Natural killer cell (primary cell): ENCODE measurements around the gene TACR2. TPM values are rescaled to one million over a fixed set of nuclear protein-coding genes. Genes with fewer than 3 reads are reported as not detected.

Experiments used
- ATAC-seq, 3 donors: fragments of 150-1000 bp in 2 of 3; fragments of 200-7000 bp in 1 of 3; cut with Tn5 transposase; 1 replicate in 1 of 3; 2 replicates in 2 of 3; pipeline ENCODE4 v1.10.0; 2021; ENCODE audit warnings: mild to moderate bottlenecking in 2 of 3, moderate library complexity in 2 of 3
- DNase-seq, 2 donors: peaks; one replicate each; pipeline versions ENCODE4 v3.0.0 to v3.0.0-alpha.2; 2013 to 2021; ENCODE audit warnings: mixed read lengths in 1 of 2
- H3K27ac ChIP-seq: one replicate; pipeline ENCODE4 v1.5.1; 2013; ENCODE audit warnings: mild to moderate bottlenecking, low read length
- H3K27me3 ChIP-seq: one replicate; pipeline ENCODE4 v1.6.1; 2013; ENCODE audit warnings: low read length; ENCODE audit not compliant: control insufficient read depth, insufficient read depth
- H3K36me3 ChIP-seq: one replicate; pipeline ENCODE4 v1.6.1; 2013; ENCODE audit warnings: low read length; ENCODE audit not compliant: control insufficient read depth, insufficient read depth
- H3K4me1 ChIP-seq: one replicate; pipeline ENCODE4 v1.6.1; 2013; ENCODE audit warnings: low read length; ENCODE audit not compliant: control insufficient read depth, insufficient read depth
- H3K4me3 ChIP-seq: one replicate; pipeline ENCODE4 v1.5.1; 2013; ENCODE audit warnings: low read length
- H3K9me3 ChIP-seq: one replicate; pipeline ENCODE4 v1.6.1; 2013; ENCODE audit warnings: low read length; ENCODE audit not compliant: control insufficient read depth, insufficient read depth
- H3K27ac Mint-ChIP-seq, 2 donors: one replicate each; pipeline ENCODE4 v1.8.0; 2022; ENCODE audit warnings: mild to moderate bottlenecking in 2 of 2, mixed read lengths in 2 of 2, moderate library complexity in 1 of 2
- H3K27me3 Mint-ChIP-seq, 2 donors: one replicate each; pipeline ENCODE4 v1.8.0; 2022; ENCODE audit warnings: low read depth in 2 of 2, mixed read lengths in 2 of 2
- H3K36me3 Mint-ChIP-seq: one replicate; pipeline ENCODE4 v1.8.0; 2022; ENCODE audit warnings: mixed read lengths
- H3K4me1 Mint-ChIP-seq, 2 donors: one replicate each; pipeline ENCODE4 v1.8.0; 2022; ENCODE audit warnings: mixed read lengths in 2 of 2
- H3K4me3 Mint-ChIP-seq: one replicate; pipeline ENCODE4 v1.8.0; 2022; ENCODE audit warnings: mild to moderate bottlenecking, moderate library complexity, mixed read lengths
- H3K9me3 Mint-ChIP-seq, 2 donors: one replicate each; pipeline ENCODE4 v1.8.0; 2022; ENCODE audit warnings: mixed read lengths in 2 of 2
- CTCF ChIP-seq: fragments of 200-600 bp; IDR thresholded peaks from one replicate; pipeline ENCODE4 v1.8.0; 2022; ENCODE audit warnings: antibody characterized with exemption
- WGBS: methylation state at CpG from one replicate; pipeline ENCODE4 v1.1.7; 2013; ENCODE audit warnings: missing lambda C conversion rate; ENCODE audit not compliant: insufficient coverage; 5-methylcytosine and 5-hydroxymethylcytosine counted together
- intact Hi-C: fragments of 100-400 bp; cut with micrococcal nuclease; formaldehyde crosslinking; loops from one replicate; pipeline ENCODE4 v1.14.2; 2022
- total RNA-seq, 4 donors: library from RNA; stranded (reverse); fragments of 120-200 nt in 1 of 4; gene quantifications; one replicate each; pipeline versions ENCODE4 v1.2.3 to v1.2.4, GENCODE V29; 2013 to 2022

Gene TACR2
- total RNA-seq, 3 donors from 2014 or later (not counting 1 experiment from before 2014, with no cell fraction given): not detected

GRCh38 chr10:69374242-69374641, 42.5 kb downstream of the TACR2 start:
- intact Hi-C loops: no loop called here
- H3K27me3 Mint-ChIP-seq: no peaks in the 10 kb centered on the region
- no peak for TF ChIP-seq CTCF
- Histone ChIP-seq H3K4me3 (no peak overlapping the region), H3K9me3 (no peaks in the 10 kb centered on the region), H3K27me3 (no peaks in the 10 kb centered on the region), H3K36me3 (peaks cover 56% of the 10 kb centered on the region), H3K4me1 (no peaks in the 10 kb centered on the region), H3K27ac (no peak overlapping the region)
- H3K4me3 Mint-ChIP-seq: no peak overlapping the region
- ATAC-seq (no peak), DNase-seq (no peak)
- WGBS: 88% methylated on average over 13 of the region's 13 CpGs
- H3K27ac Mint-ChIP-seq: peak overlapping the region in 1 of 2 donors; percentile 60
- H3K9me3 Mint-ChIP-seq: no peaks in the 10 kb centered on the region
- peaks cover 21% of the 10 kb centered on the region for H3K36me3 Mint-ChIP-seq
- H3K4me1 Mint-ChIP-seq: peaks cover 11 to 20% of the 10 kb centered on the region in 2 donors

GRCh38 chr10:69372126-69372980, 44.4 kb downstream of the TACR2 start:
- Histone ChIP-seq H3K4me1 (no peaks in the 10 kb centered on the region), H3K4me3 (no peak overlapping the region), H3K36me3 (peaks cover 55% of the 10 kb centered on the region), H3K9me3 (no peaks in the 10 kb centered on the region), H3K27me3 (no peaks in the 10 kb centered on the region), H3K27ac (no peak overlapping the region)
- Mint-ChIP-seq H3K27ac (no peak overlapping the region), H3K27me3 (no peaks in the 10 kb centered on the region), H3K4me3 (no peak overlapping the region), H3K9me3 (no peaks in the 10 kb centered on the region), H3K36me3 (peaks cover 16% of the 10 kb centered on the region), H3K4me1 (peaks cover 11 to 23% of the 10 kb centered on the region in 2 donors)
- DNase-seq: no peak
- intact Hi-C loops: no loop called here
- 96% methylated on average over 9 of the region's 9 CpGs for WGBS
- no peak for TF ChIP-seq CTCF
- no peak for ATAC-seq

GRCh38 chr10:69367469-69367868, 49.2 kb downstream of the TACR2 start:
- no peak for TF ChIP-seq CTCF
- no peak for DNase-seq
- no peak overlapping the region for H3K27ac ChIP-seq
- 94% methylated on average over 4 of the region's 4 CpGs for WGBS
- no peaks in the 10 kb centered on the region for H3K9me3 ChIP-seq
- Mint-ChIP-seq H3K36me3 (peaks cover 8% of the 10 kb centered on the region), H3K27ac (no peak overlapping the region), H3K9me3 (no peaks in the 10 kb centered on the region), H3K4me1 (peaks cover 0 to 16% of the 10 kb centered on the region in 2 donors), H3K4me3 (no peak overlapping the region), H3K27me3 (no peaks in the 10 kb centered on the region)
- no peaks in the 10 kb centered on the region for H3K4me1 ChIP-seq
- no peaks in the 10 kb centered on the region for H3K27me3 ChIP-seq
- no peak overlapping the region for H3K4me3 ChIP-seq
- H3K36me3 ChIP-seq: peaks cover 60% of the 10 kb centered on the region
- intact Hi-C loops: no loop called here
- no peak for ATAC-seq

- ATAC-seq (no peak), DNase-seq (no peak)
- peaks cover 1 to 11% of the 10 kb centered on the region in 2 donors for H3K4me1 Mint-ChIP-seq
- WGBS: 97% methylated on average over 5 of the region's 5 CpGs
- intact Hi-C loops: no loop called here
- H3K4me3 ChIP-seq: no peak overlapping the region
- H3K27me3 ChIP-seq: no peaks in the 10 kb centered on the region
- H3K4me3 Mint-ChIP-seq: no peak overlapping the region
- H3K27ac ChIP-seq: no peak overlapping the region
- peaks cover 8% of the 10 kb centered on the region for H3K36me3 Mint-ChIP-seq
- peaks cover 56% of the 10 kb centered on the region for H3K36me3 ChIP-seq
- H3K4me1 ChIP-seq: no peaks in the 10 kb centered on the region
- no peaks in the 10 kb centered on the region for H3K9me3 ChIP-seq
- H3K27me3 Mint-ChIP-seq: no peaks in the 10 kb centered on the region
- no peak for TF ChIP-seq CTCF
- H3K27ac Mint-ChIP-seq: no peak overlapping the region
- no peaks in the 10 kb centered on the region for H3K9me3 Mint-ChIP-seq
Measured at GRCh38 chr10:69366738-69367137, 50.0 kb downstream of the TACR2 start.
